Type B pancreatic cell (in vitro differentiated cells): ENCODE measurements around the gene CTSW. TPM values are rescaled to one million over a fixed set of nuclear protein-coding genes. Genes with fewer than 3 reads are reported as not detected.

Experiments
- DNase-seq: peaks from one replicate; pipeline ENCODE4 v3.0.0; 2021; ENCODE audit warnings: mixed read lengths; ENCODE audit not compliant: unreplicated experiment; ENCODE audit errors: extremely low spot score
- H3K27ac Mint-ChIP-seq: 2 replicates; pipeline ENCODE4 v1.8.0; 2021; ENCODE audit warnings: mild to moderate bottlenecking, mixed read lengths
- H3K27me3 Mint-ChIP-seq: 2 replicates; pipeline ENCODE4 v1.8.0; 2021; ENCODE audit warnings: mixed read lengths
- H3K36me3 Mint-ChIP-seq: 2 replicates; pipeline ENCODE4 v1.8.0; 2021; ENCODE audit warnings: mixed read lengths
- H3K4me1 Mint-ChIP-seq: one replicate; pipeline ENCODE4 v1.8.0; 2021; ENCODE audit warnings: mixed read lengths; ENCODE audit not compliant: unreplicated experiment
- H3K4me3 Mint-ChIP-seq: 2 replicates; pipeline ENCODE4 v1.8.0; 2021; ENCODE audit warnings: mild to moderate bottlenecking, mixed read lengths
- H3K9me3 Mint-ChIP-seq: 2 replicates; pipeline ENCODE4 v1.8.0; 2021; ENCODE audit warnings: mixed read lengths
- total RNA-seq: library from RNA; stranded (reverse); gene quantifications from 2 replicates; pipeline ENCODE4 v1.2.1, GENCODE V29; 2021; ENCODE audit warnings: low replicate concordance
- TF ChIP-seq, protein P1 (sequence below): fragments of 200-600 bp; sonication (generic); conservative IDR thresholded peaks from 2 replicates; pipeline ENCODE4 v1.5.0; 2021; ENCODE audit warnings: antibody characterized with exemption, mild to moderate bottlenecking

The CTSW gene
- total RNA-seq, 1 donor from 2014 or later, result not detected

DNA sequence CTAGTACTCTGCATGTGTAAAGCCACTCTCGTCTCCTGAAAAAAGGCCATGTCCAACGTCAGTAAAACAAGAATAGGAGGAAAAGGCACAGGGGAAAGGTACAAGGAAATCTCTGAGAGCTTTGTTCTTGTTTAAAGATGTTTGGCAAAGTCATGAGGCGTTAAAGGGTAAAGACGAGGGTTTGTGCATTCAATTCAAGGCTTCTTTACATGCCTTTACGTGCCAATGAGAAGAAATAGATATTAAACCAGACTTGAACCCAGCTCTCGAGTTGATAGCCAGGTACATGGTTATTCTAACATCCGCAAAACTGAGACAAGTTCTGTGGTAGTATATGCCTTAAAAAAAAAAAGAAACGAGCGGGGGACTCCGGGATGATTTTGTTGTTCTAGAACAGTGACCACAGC, 21.0 kb upstream of the CTSW start:
- Mint-ChIP-seq H3K27ac (peak overlapping the region; percentile 97), H3K4me3 (peak overlapping the region; percentile 90), H3K4me1 (peaks cover 30% of the 10 kb centered on the region), H3K27me3 (no peaks in the 10 kb centered on the region), H3K9me3 (no peaks in the 10 kb centered on the region), H3K36me3 (peaks cover 27% of the 10 kb centered on the region)
- DNase-seq, result no peak
- TF ChIP-seq, protein P1, sequence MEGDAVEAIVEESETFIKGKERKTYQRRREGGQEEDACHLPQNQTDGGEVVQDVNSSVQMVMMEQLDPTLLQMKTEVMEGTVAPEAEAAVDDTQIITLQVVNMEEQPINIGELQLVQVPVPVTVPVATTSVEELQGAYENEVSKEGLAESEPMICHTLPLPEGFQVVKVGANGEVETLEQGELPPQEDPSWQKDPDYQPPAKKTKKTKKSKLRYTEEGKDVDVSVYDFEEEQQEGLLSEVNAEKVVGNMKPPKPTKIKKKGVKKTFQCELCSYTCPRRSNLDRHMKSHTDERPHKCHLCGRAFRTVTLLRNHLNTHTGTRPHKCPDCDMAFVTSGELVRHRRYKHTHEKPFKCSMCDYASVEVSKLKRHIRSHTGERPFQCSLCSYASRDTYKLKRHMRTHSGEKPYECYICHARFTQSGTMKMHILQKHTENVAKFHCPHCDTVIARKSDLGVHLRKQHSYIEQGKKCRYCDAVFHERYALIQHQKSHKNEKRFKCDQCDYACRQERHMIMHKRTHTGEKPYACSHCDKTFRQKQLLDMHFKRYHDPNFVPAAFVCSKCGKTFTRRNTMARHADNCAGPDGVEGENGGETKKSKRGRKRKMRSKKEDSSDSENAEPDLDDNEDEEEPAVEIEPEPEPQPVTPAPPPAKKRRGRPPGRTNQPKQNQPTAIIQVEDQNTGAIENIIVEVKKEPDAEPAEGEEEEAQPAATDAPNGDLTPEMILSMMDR, result no peak

DNA sequence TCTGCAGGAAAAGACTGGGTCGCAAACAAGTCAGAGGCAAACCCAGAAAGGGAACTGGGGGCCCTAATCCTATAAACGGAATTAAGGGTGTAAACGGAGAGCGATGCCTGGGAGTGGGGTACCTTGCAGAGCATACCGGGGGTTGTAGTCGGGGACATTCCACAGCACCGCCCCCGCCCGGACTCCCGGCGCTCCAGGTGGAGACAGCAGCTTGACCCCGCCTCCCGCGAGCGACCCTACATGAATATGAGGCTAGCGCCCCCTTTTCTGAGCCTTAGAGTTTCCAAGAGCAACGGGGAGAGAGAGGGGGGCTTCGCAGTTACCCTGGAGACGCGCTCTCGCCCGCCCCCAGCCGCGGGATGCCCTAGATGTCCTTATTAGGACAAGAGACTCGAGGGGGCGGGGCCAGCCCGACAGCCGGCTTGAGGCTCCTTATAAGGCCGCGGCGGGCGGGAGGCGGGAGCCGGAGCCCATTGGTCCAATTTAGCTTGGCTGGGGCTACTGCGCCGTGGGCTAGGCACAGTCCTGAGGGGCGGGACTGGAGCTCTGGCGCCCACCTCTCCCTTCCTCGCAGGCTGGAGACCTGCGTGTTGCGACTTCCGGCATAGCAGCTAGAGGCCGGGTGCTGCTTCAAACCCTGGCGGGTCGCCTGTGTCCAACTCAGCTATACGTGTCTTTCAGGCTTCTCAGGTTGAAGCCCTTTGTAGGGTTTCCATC, 20.4 kb upstream of the CTSW start:
- peaks cover 22% of the 10 kb centered on the region for H3K36me3 Mint-ChIP-seq
- DNase-seq, result peak; percentile 98
- H3K9me3 Mint-ChIP-seq, result no peaks in the 10 kb centered on the region
- H3K4me3 Mint-ChIP-seq, result peak overlapping the region; percentile 90
- TF ChIP-seq, protein P1, result peak; percentile 31
- H3K27me3 Mint-ChIP-seq, result no peaks in the 10 kb centered on the region
- H3K27ac Mint-ChIP-seq, result peak overlapping the region; percentile 97
- H3K4me1 Mint-ChIP-seq, result peaks cover 30% of the 10 kb centered on the region

DNA sequence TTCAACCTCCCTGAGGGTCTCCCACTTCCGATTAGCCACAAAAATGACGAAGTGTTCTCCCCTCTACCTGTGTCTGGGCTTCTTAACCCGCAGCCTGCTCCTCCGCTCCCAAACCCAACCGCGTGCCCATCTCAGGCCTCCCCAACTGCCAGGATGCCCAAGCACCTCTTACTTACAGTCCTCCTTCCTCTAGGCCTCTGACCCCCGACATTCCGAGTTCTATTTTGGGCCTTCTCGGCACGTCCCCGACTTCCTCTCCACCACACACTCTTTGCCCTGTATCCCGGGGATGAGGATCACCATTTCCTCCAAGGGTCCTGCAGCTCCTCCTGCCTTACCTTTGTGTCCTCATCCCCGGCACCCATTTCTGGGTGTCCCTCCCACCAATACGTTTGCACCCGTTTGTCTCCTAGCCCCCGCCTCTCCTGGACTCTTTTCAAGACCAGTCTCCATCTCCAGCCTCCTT, 19.8 kb upstream of the CTSW start:
- TF ChIP-seq, protein P1, result no peak
- Mint-ChIP-seq H3K4me3 (peak overlapping the region; percentile 90), H3K27me3 (no peaks in the 10 kb centered on the region), H3K4me1 (peaks cover 24% of the 10 kb centered on the region), H3K36me3 (peaks cover 16% of the 10 kb centered on the region), H3K27ac (peak overlapping the region; percentile 97), H3K9me3 (no peaks in the 10 kb centered on the region)
- DNase-seq, result no peak

DNA sequence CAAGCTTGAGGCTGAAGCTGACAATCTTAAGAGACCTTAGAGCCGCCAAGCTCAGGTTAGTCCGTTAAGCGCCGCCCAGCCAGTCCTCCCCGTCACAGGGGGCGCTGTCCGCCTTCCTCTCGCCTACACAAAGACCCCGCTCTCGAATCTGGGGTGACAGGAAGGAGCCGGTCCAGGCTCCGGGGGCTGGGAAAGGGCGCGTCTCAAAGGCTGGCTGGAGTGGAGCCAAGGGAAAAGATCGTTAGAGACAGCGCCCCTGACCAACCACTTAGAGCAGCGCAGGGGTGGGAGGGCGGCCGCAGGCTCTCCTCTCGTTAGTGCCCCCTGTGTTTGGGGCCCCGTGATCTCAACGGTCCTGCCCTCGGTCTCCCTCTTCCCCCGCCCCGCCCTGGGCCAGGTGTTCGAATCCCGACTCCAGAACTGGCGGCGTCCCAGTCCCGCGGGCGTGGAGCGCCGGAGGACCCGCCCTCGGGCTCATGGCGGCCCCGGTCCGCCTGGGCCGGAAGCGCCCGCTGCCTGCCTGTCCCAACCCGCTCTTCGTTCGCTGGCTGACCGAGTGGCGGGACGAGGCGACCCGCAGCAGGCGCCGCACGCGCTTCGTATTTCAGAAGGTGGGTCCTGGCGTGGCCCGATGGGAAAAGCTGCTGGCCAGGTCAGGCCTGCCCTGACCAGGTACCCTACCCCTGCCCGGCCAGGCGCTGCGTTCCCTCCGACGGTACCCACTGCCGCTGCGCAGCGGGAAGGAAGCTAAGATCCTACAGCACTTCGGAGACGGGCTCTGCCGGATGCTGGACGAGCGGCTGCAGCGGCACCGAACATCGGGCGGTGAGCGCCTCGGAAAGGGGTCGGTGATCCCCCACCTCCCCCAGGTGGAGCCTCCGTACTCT, 19.1 kb upstream of the CTSW start, which contains the start of gene MUS81:
Gene MUS81, plus strand, starts transcription at position 156 of the 887 bp plus-strand sequence. Its CDS starts 321 bp downstream, at position 477.
- Mint-ChIP-seq H3K4me1 (peaks cover 24% of the 10 kb centered on the region), H3K27me3 (no peaks in the 10 kb centered on the region), H3K4me3 (peak within 1 kb of the TSS; percentile 90), H3K9me3 (no peaks in the 10 kb centered on the region), H3K27ac (peak within 1 kb of the TSS; percentile 97), H3K36me3 (peaks cover 15% of the 10 kb centered on the region)
- TF ChIP-seq, protein P1, result peak; percentile 98
- DNase-seq, result peak; percentile 97

DNA sequence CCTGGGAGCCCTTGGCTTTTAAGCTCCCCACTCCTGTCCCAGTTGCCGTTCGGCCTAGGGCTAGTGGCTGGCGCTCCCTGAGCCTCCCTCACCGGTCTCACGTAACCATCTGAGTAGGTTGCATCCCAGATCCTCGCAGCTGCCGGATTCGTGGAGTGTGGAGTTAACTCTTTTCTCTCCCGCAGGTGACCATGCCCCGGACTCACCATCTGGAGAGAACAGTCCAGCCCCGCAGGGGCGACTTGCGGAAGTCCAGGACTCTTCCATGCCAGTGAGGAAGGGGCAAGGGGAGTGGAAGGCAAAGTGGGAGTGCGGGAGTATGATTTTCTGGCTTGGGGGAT, 18.5 kb upstream of the CTSW start:
- Mint-ChIP-seq H3K36me3 (peaks cover 12% of the 10 kb centered on the region), H3K27me3 (no peaks in the 10 kb centered on the region), H3K9me3 (no peaks in the 10 kb centered on the region), H3K27ac (peak overlapping the region; percentile 97), H3K4me3 (peak overlapping the region; percentile 90), H3K4me1 (peaks cover 21% of the 10 kb centered on the region)
- DNase-seq, result no peak
- TF ChIP-seq, protein P1, result no peak
